HEK293 (cell line): ENCODE data around the gene SMIM22.

Source experiments
- ZNF169 ChIP-seq: fragments of 450-650 bp; formaldehyde crosslinking; IDR thresholded peaks from 2 replicates; pipeline ENCODE4 v1.5.1; 2016; ENCODE audit warnings: missing biosample characterization, missing genetic modification characterization
- ZNF175 ChIP-seq: fragments of 450-650 bp; formaldehyde crosslinking; IDR thresholded peaks from 2 replicates; pipeline ENCODE4 v1.5.1; 2016; ENCODE audit warnings: missing biosample characterization, missing genetic modification characterization
- ZNF670 ChIP-seq: fragments of 450-650 bp; formaldehyde crosslinking; IDR thresholded peaks from 2 replicates; pipeline ENCODE4 v1.5.1; 2016; ENCODE audit warnings: missing biosample characterization, missing genetic modification characterization, low read depth
- ZNF747 ChIP-seq: fragments of 450-650 bp; formaldehyde crosslinking; IDR thresholded peaks from 2 replicates; pipeline ENCODE4 v1.5.1; 2016; ENCODE audit warnings: missing biosample characterization, missing genetic modification characterization
- TF ChIP-seq, protein P1 (sequence below): fragments of 450-650 bp; formaldehyde crosslinking; IDR thresholded peaks from 2 replicates; pipeline ENCODE4 v1.5.1; 2016; ENCODE audit warnings: missing biosample characterization, missing genetic modification characterization

DNA sequence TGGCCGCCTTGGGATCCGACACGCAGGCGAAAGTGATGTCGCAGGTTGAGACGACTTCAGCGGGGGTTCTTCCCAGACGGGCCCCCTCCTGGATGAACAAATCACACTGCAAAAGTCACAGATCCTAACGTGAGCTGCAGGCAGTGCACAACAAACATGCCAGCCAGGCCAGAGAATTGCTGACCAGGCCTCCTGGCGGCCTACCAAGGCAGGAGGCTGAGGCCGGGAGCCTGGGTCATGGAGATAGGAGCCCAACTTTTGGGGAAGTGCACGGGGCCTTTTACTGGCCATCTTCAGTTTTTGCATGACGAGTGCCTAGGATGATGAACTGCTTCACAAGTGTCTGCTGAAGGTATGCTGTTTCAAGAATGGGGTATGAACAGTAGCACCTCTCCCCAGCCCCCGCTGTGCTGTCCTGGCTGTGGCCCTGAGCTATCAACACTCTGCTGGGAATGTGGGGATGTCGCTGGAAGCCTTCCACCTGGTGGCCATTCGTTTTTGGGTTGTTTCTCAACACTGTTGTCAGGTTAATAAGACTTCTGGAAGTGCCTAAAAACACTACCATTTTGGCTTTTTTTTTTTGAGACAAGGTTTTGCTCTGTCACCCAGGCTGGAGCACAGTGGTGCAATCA, 19.5 kb downstream of the SMIM22 start:
- TF ChIP-seq, protein P1, sequence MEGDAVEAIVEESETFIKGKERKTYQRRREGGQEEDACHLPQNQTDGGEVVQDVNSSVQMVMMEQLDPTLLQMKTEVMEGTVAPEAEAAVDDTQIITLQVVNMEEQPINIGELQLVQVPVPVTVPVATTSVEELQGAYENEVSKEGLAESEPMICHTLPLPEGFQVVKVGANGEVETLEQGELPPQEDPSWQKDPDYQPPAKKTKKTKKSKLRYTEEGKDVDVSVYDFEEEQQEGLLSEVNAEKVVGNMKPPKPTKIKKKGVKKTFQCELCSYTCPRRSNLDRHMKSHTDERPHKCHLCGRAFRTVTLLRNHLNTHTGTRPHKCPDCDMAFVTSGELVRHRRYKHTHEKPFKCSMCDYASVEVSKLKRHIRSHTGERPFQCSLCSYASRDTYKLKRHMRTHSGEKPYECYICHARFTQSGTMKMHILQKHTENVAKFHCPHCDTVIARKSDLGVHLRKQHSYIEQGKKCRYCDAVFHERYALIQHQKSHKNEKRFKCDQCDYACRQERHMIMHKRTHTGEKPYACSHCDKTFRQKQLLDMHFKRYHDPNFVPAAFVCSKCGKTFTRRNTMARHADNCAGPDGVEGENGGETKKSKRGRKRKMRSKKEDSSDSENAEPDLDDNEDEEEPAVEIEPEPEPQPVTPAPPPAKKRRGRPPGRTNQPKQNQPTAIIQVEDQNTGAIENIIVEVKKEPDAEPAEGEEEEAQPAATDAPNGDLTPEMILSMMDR (tag by site-specific recombination) = no peak
- TF ChIP-seq ZNF670 (tag by site-specific recombination) (no peak), ZNF175 (no peak), ZNF747 (tag by site-specific recombination) (no peak), ZNF169 (tag by site-specific recombination) (no peak)
